ENCODE results near the gene ADPRM.

The ADPRM gene

GRCh38 chr17:10757067-10757466 lies 59.7 kb downstream of the ADPRM start:
- ATAC-seq, result no peak
- H3K27ac Mint-ChIP-seq, result no peak overlapping the region

GRCh38 chr17:10757647-10758046 lies 60.3 kb downstream of the ADPRM start:
- DNase-seq (no peak), ATAC-seq (no peak)
- Mint-ChIP-seq H3K36me3 (ENCODE audit: low read depth) (no peaks in the 10 kb centered on the region), H3K9me3 (no peaks in the 10 kb centered on the region), H3K27me3 (no peaks in the 10 kb centered on the region), H3K4me1 (no peaks in the 10 kb centered on the region), H3K27ac (no peak overlapping the region), H3K4me3 (no peak overlapping the region)

More at GRCh38 chr17:10757067-10757466, 59.7 kb downstream of the ADPRM start:
- Mint-ChIP-seq H3K27me3 (no peaks in the 10 kb centered on the region), H3K4me3 (no peak overlapping the region), H3K36me3 (ENCODE audit: low read depth) (no peaks in the 10 kb centered on the region), H3K9me3 (no peaks in the 10 kb centered on the region), H3K4me1 (no peaks in the 10 kb centered on the region)
- no peak for DNase-seq

- ATAC-seq (no peak), DNase-seq (no peak)
- H3K27ac Mint-ChIP-seq, result no peak overlapping the region
- no peak overlapping the region for H3K4me3 Mint-ChIP-seq
- H3K4me1 Mint-ChIP-seq, result no peaks in the 10 kb centered on the region
- no peaks in the 10 kb centered on the region for H3K36me3 Mint-ChIP-seq (ENCODE audit: low read depth)
- H3K27me3 Mint-ChIP-seq, result no peaks in the 10 kb centered on the region
- no peaks in the 10 kb centered on the region for H3K9me3 Mint-ChIP-seq
Measured at GRCh38 chr17:10758062-10758461, 60.7 kb downstream of the ADPRM start.

Measured in activated naive CD8-positive, alpha-beta T cell treated with anti-CD3 and anti-CD28 coated beads, Interleukin-2, amount 50 U/mL, for 24 hours (primary cell).